GM21423 (cell line): ENCODE measurements around the gene IFNA7.
"Not testable (repeated sequence)": the region's sequence is repeated elsewhere in the genome, so short reads cannot be mapped to it uniquely, and the experiment has no call there.

ENCODE experiments used
- ATAC-seq: cut with Tn5 transposase; IDR thresholded peaks from one replicate; pipeline ENCODE4 v1.9.1; 2021; ENCODE audit warnings: mild to moderate bottlenecking, moderate library complexity; ENCODE audit not compliant: unreplicated experiment

IFNA7 gene

GRCh38 chr9:21182810-21183736, 18.9 kb downstream of the IFNA7 start:
- peak; percentile 91 for ATAC-seq

GRCh38 chr9:21174671-21175070, 27.3 kb downstream of the IFNA7 start:
- ATAC-seq, result no peak

GRCh38 chr9:21172156-21172555, 29.8 kb downstream of the IFNA7 start:
- no peak for ATAC-seq

- ATAC-seq, result no peak
Observed at GRCh38 chr9:21171351-21171750, 30.7 kb downstream of the IFNA7 start.

GRCh38 chr9:21166560-21166959, 35.4 kb downstream of the IFNA7 start, which contains the start of gene IFNA21:
TSS of gene IFNA21 (minus strand) at chr9:21166660. CDS start at chr9:21166612, 48 bp downstream.
- ATAC-seq, result not testable (repeated sequence)

- no peak for ATAC-seq
Observed at GRCh38 chr9:21165516-21165915, 36.5 kb downstream of the IFNA7 start.

GRCh38 chr9:21160178-21160577, 41.8 kb downstream of the IFNA7 start:
- peak; percentile 97 for ATAC-seq

GRCh38 chr9:21155501-21155900, 46.5 kb downstream of the IFNA7 start:
- no peak for ATAC-seq

GRCh38 chr9:21154018-21154608, 47.9 kb downstream of the IFNA7 start:
- peak; percentile 92 for ATAC-seq

- ATAC-seq, result peak; percentile 37
Observed at GRCh38 chr9:21153336-21154017, 48.5 kb downstream of the IFNA7 start.
